ENCODE results near the gene GALNTL6.

Gene GALNTL6

DNA sequence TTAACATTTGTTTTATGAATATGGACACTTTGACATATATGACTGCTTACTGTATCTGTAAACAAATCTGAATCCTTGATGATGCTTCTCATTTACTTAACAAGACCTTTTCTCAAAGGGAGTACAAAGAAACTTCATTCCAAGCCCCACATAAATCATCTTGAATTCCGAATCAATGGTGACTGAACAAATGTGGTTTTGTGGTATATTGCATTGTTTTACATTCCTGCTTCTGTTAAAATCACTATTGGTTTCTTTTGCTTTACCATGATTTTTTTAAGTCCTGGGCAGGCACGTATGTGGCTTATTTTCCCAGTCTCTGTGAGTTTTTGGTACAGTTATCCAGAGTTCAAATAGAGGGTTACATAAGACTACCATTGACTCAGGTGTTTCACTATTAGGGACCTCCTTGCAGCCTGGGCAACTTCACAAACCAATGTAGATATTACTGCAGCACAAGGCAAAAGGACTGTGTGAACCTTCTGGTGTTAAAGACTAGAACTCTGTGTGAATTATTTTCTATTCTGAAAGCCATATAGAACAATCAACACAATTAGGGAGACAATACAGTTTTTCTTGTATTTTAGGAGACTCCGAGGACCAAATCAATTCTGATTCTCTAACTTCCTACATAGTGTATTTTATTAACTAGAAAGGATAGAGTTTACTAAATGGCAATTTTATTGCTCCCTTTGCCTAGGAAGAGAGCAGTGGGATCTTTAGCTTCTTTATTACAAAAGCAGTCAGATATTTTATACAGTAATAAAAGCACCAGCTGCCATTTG is 196.4 kb downstream of the GALNTL6 start:
- no peak for DNase-seq

DNA sequence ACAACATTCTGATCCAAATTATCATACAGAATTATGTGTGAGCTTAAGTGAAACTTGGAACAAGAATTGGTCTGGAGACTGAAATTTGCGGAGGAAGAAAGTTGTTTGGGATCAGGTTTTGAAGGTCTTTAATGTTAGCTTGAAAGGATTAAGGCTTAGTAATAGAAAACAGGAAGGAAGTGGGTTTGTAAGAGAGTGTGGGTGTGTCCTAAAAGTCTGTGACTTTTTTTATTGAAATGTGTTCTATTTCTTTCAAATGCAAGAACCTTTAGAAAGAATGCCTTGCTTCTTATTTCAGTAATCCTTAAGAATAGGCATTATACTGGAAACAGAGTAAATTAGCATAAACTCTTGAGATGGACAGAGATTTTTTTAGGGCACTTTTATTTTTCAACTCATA is 198.0 kb downstream of the GALNTL6 start:
- no peak for DNase-seq

- no peak for DNase-seq
Observed at GRCh38 chr4:172018358-172018757, 205.2 kb downstream of the GALNTL6 start.

DNA sequence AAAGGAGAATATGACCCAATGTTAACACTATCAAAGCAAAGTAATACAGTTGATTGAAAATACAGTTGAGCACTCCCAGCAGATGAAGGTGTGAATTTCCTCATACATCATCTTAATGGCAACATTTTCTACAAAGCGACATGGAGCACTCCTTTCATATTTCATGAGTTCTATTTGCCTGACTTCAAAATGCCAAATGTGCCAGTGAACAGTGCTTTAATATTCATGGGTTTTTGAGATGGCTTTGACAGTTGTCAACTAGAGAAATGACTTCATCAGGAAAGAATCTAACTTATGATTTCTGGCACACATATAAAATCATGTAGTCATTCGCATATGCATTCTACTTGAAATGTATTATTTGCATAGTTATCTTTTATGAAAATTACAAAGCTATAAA is 222.4 kb downstream of the GALNTL6 start:
- no peak for DNase-seq

DNA sequence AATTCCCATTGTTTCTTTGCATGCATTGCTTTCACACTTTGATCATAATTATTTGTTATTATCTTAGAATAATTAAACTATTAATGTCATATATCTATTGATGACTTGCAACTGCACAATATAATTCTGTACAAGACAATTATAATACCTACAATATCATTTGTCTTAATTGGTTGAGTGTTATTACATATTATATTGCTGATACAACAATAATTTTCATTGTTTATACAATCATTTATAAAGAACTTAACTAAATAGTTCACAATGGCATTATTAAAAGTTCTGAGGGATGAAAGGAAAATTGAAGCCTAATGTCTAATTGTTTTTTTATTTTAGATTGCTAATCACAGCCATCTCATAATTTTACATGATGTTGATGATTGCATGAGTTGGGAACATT is 227.6 kb downstream of the GALNTL6 start:
- no peak for DNase-seq

DNA sequence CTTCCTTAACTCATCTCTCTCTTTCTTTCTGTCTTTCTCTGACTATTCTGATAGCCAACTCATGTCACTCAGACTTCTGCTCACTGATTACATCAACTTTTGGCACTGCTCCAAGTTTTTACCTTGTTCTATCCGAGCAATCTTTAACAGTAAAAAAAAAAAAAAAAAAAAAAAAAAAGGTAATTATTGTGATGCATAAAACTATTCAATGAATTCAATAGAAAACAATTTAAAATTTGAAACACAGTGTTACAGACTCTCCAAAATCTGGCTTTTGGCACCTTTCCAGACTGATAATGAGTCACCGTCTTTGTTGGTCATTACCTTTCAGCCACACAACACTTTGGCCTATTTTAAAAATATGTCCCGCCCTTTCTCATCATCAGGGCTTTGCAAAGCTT is 229.5 kb downstream of the GALNTL6 start:
- no peak for DNase-seq

DNA sequence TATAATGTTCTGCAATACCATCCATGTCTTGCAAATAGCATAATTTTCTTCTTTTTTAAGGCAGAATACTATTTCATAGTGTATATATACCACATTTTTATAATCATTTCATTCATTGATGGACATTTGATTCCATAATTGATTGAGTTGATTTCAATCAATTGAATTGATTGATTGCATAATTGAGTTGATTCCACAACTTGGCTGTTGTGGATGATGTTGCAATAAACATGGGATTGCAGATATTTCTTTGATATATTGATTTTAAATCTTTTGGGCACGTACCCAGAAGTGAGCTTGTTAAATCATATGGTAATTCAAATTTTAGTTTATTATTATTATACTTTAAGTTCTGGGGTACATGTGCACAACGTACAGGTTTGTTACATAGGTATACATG is 232.8 kb downstream of the GALNTL6 start:
- no peak for DNase-seq

DNA sequence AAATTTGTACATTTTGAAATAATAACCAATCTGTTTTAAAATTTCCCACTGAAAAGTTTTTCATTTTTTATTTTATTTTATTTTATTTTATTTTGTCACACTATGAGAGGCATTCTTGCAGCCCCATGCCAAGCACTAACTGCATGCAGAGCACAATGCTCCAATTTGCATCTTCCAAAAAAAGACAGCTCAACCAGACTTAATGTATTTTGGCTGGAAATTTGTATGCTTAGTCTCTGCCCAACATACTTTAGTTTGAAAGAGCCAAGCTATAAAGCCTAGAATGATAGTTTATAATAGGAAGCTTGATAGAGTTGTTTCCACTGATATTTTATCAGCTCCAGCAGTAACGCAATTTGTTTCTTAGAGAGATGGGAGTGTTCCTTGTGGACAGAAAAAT is 235.5 kb downstream of the GALNTL6 start:
- DNase-seq: no peak

DNA sequence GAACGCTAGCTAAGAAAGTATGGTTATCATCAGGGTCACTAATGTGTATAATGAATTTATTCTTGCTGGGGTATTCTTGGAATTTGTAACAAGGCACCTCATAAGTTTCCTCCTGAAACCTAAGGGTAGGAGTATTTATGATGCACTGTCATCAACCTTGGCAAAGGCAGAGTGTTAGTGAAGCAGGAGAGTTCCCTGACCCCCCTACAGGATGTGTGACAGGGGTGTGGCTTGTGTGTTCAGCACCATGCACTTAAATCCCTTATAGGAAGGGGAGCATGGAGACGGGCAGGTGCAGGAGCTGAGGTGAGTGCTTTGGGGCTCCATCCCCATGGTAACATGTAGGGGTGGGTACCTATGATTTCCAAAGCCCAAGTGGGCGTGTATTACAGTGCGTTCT is 237.7 kb downstream of the GALNTL6 start:
- no peak for DNase-seq

- DNase-seq: no peak
Observed at GRCh38 chr4:172055046-172055445, 241.8 kb downstream of the GALNTL6 start.

- DNase-seq: no peak
Observed at GRCh38 chr4:172055498-172055897, 242.3 kb downstream of the GALNTL6 start.

- DNase-seq: no peak
Observed at GRCh38 chr4:172061204-172061603, 248.0 kb downstream of the GALNTL6 start.

GRCh38 chr4:172068506-172068905 is 255.3 kb downstream of the GALNTL6 start:
- DNase-seq: no peak

- DNase-seq: no peak
Observed at GRCh38 chr4:172073590-172073989, 260.4 kb downstream of the GALNTL6 start.

GRCh38 chr4:172083272-172083671 is 270.1 kb downstream of the GALNTL6 start:
- no peak for DNase-seq

DNA sequence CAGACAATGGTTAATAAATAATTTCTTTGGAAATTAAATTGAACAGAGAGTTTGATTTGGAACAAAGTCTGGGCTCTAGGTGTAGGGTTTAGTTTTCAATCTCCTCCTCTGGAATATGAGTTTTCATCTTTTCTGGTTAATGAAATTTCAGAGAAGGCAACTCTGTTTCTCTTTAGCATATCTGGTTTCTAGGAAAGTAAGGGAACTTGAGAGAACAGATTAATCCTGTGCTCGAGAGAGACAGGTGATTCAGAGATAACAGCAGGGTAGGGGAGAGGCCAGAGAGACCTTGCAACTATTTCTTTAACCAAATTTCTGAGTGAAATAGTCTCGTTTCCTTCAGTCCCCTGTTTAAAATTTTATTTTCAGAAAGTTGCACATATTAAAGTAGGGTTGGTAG is 275.4 kb downstream of the GALNTL6 start:
- no peak for DNase-seq

DNA sequence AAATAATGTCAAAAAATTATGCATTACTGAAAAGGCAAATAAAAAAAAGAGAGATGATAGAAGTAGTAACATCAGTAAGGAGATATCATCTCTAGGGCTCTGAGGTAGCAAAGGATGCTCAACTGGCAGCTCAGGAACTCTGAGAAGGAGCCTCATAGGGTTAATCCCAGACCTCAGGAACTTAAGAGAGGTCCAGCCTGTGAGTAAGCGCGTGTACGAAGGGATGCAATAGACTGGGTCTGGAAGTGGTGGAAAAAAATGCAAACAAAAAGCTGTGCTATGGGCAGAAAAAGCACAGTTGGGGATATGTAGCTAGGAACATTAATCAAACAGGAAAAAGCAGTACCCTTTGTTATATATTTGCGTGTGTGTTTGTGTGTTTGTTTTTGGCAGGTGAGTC is 282.0 kb downstream of the GALNTL6 start:
- DNase-seq: no peak

GRCh38 chr4:172096786-172097185 is 283.6 kb downstream of the GALNTL6 start:
- no peak for DNase-seq

GRCh38 chr4:172099376-172099775 is 286.2 kb downstream of the GALNTL6 start:
- DNase-seq: no peak

DNA sequence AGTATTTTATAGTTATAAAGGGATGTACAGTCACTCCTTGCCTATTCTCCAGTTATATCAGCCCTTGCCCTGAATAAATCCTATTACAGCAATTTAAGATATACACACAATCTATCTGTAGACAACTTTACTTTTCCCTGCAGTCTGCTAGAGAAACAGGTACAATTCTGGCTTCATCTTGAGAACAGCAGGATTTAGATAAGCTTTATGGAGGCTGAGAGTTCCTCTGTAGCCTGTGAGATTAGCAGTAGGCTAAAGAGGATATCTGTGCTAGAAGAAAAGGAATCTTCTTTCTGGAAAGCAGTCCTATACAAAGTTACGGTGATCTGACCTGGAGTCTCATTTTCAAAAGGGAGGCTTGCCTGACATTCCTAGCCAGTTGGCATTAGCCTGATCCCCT is 290.3 kb downstream of the GALNTL6 start:
- no peak for DNase-seq

- DNase-seq: no peak
Observed at GRCh38 chr4:172104539-172104938, 291.3 kb downstream of the GALNTL6 start.

DNA sequence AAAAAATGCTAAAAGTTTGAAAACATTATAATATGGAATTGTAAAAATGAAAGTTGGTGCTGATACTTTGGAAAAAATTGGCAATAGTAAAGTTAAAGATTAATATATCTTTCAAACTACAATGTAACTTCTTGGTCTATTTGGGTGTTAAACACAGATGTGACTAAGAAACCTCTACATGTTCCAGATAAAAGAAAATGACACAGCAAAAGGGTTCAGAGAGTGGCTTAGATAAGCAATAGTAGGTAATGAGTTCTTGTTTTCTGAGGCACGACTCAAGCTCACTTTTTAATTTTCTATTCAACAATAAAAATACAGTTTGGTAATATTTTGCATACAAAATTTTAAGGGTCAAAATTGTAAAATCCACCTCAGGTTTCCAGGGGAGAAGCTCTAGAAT is 292.7 kb downstream of the GALNTL6 start:
- DNase-seq: no peak

DNA sequence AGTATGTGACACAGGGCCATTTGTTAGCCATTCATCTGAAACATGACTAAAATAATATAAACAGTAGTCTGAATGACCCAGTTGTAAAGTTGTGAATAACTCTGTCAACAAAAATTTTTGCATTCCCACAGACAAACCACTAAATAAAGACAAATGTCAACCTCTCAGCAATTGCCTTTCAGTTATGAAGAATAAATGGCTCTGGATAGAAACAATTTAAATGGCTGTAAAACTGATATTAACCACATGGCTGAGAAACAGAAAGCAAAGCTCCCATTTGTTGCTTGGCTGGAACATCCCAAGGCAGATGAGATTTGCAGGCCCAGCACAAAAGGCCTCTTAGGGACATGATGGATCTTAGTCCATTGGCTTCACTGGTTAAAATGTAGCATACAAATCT is 296.3 kb downstream of the GALNTL6 start:
- no peak for DNase-seq

GRCh38 chr4:172124656-172125308 is 311.6 kb downstream of the GALNTL6 start:
- DNase-seq: no peak

GRCh38 chr4:172125443-172125842 is 312.2 kb downstream of the GALNTL6 start:
- DNase-seq: no peak

All from central memory CD4-positive, alpha-beta T cell (primary cell).